ENCODE data around the gene CYBRD1.

- TF ChIP-seq EZH2 (IDR thresholded peaks at IDR 0.05; ENCODE audit: low read length, missing control alignments) = no peak
- TF ChIP-seq CTCF (conservative IDR thresholded peaks at IDR 0.05 in 1 of 2, IDR thresholded peaks at IDR 0.05 in 1 of 2; ENCODE audit: low read depth in 1 of 2, low read length in 2 of 2) = no peak
These were observed 29.6 kb downstream of the CYBRD1 start for GRCh38 chr2:171551836-171552235.
